GM11168 (cell line): ENCODE results near the gene CORO7.

Source experiments
- in situ Hi-C: fragments of 300-500 bp; cut with MboI; formaldehyde crosslinking; loops from one replicate; pipeline ENCODE4 v1.12.0; 2022; ENCODE audit warnings: low sequenced_read_pairs; ENCODE audit not compliant: unreplicated experiment

Gene CORO7

DNA sequence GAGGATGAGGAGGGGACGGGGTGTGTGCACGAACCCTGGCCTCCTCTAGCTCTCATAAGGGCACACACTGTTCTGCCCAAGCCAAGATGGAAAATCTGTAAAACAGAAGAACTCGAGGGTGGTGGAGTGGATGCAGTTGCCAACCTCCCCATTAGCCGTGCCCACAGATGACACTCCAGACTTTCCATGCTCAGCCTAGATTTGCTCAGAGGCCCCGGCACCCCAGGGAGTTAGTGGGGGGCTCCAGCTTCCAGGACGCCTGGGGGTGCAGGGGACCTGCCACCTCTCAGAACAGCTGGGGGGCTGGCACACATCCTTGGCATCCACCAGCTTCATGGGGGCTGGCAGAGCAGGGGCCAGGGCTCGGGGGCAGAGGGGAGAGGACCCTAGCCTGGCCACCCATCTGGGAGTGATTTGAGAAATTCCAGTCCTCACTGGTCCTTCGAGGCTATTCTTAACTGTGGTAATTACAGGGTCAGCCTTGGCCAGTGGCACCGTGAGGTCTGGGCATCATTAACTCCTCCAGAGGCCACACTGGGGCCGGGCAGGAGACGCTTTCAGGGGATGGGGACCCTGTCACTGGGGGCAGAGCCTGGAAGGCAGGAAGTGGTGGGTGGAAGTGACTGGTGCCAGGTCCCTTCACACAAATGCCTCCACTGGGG, 30.5 kb downstream of the CORO7 start:
- in situ Hi-C loops = no loop called here

DNA sequence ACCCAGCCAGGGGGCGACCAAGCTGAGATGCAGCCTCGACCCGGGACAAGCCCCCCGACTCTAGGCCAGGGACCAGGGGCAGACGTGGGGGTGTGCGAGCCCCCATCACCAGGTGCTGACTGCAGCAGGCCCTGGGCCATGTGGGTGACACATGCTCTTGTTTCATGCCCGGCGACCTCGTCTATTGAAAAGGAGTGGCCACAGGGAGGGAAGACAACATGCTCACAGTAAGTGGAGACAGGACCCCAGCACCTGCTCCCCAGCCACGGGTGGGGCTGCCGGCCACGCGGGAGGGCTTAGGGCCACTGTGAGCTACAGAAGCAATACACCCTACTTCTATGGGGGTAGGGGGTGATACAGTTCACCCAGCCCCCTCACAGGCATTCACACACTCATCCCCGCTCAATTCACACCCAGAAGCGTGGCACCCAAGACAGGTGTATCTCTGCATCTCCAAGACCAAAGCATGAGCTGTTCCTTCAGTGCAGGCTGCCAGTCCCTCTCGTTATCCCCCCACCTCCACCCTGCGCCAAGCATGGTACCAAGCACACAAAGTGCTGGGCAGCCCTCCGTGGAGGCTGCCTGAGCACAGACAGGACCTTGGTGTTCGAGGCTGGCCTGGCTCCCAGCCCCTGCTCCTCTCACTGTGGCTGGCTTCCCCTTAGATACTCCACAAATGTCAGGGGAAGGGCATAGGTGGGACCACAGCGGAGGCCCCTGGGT, 31.2 kb downstream of the CORO7 start:
- in situ Hi-C loops = no loop called here

DNA sequence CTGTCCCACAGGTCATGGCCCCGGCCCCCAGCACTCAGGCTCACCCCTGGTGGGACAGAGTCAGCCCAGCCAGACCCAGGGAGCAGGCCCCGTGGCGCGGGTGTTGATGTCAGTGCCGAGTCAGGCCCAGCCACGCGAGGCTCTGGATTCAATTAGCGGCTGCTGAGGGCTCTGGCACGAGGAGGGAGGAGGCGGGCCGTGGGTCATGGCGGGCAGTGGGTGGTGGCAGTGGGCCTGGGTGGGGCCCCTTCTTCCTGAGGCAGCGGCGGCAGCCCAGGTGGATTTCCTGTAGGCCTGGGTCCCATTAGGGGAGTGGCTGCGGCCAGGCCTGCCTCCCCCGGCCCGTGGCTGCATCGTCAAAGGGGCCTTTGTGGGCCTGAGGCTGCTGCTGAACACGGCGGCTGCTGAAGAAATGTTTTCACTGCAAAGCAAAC, 31.9 kb downstream of the CORO7 start:
- in situ Hi-C loops = no loop called here

DNA sequence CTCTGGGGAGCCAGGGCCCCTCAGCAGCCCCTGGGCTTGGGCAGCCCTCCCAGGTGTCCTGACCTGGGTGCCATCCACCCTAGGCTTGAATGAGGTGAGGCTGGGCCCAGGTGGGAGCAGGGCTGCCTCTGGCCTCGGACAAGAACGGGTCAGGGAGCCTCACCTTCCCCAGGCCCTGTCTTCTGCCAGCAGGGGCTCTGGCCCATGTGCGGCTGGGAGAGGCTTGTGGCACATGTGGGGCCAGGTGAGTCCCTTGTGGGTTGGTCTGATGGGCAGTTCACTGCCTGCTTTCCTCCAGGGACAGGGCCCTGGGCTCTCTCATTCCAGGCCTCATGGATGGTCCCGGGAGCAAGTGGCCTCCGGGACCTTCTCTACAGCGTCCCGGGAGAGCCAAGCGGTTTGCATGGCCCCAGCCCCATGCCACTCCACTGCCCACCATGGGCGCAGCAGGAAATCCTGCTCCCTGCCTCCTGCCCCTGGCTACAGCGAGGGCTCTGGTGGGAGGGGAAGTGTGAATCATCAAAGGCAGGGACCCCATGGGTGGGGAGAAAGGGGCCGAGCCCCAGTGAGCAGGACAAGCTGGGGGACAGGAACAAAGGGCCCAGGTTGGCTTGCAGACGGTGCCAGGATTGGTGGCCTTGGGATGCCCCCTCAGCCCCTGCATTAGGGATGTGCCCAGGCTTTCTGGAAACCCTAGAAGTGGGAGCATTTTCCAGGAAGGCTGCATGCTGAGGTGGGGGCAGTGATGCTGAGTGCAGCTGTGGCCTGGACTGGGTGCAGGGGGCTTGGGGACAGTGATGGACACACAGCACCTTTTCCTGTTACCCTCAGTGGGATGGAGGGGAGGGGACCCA, 32.6 kb downstream of the CORO7 start:
- in situ Hi-C loops = no loop called here

DNA sequence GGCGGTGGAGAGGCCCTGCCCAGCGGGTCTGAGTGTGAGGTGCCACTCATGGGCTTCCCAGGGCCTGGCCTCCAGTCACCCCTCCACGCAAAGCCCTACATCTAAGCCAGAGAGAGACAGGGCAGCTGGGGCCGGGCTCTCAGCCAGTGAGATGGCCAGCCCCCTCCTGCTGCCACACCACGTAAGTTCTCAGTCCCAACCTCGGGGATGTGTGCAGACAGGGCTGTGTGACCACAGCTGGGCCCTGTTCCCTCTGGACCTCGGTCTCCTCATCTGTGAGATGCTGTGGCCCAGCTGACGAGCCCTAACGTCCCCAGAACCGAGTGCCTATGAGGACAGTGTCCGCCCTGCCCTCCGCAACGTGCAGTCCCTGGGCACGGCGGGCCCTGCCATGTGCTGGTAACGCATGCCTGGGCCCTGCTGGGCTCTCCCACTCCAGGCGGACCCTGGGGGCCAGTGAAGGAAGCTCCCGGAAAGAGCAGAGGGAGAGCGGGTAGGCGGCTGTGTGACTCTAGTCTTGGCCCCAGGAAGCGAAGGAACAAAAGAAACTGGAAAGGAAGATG, 33.5 kb downstream of the CORO7 start:
- in situ Hi-C loops = no loop called here

DNA sequence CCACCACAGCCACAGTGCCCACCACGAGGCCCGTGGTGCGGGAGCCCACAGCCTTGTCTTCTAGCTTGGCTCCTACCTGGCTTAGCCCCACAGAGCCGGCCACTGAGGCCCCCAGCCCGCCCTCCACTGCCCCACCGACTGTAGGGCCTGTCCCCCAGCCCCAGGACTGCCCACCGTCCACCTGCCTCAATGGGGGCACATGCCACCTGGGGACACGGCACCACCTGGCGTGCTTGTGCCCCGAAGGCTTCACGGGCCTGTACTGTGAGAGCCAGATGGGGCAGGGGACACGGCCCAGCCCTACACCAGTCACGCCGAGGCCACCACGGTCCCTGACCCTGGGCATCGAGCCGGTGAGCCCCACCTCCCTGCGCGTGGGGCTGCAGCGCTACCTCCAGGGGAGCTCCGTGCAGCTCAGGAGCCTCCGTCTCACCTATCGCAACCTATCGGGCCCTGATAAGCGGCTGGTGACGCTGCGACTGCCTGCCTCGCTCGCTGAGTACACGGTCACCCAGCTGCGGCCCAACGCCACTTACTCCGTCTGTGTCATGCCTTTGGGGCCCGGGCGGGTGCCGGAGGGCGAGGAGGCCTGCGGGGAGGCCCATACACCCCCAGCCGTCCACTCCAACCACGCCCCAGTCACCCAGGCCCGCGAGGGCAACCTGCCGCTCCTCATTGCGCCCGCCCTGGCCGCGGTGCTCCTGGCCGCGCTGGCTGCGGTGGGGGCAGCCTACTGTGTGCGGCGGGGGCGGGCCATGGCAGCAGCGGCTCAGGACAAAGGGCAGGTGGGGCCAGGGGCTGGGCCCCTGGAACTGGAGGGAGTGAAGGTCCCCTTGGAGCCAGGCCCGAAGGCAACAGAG, 34.2 kb downstream of the CORO7 start:
- in situ Hi-C loops = no loop called here

DNA sequence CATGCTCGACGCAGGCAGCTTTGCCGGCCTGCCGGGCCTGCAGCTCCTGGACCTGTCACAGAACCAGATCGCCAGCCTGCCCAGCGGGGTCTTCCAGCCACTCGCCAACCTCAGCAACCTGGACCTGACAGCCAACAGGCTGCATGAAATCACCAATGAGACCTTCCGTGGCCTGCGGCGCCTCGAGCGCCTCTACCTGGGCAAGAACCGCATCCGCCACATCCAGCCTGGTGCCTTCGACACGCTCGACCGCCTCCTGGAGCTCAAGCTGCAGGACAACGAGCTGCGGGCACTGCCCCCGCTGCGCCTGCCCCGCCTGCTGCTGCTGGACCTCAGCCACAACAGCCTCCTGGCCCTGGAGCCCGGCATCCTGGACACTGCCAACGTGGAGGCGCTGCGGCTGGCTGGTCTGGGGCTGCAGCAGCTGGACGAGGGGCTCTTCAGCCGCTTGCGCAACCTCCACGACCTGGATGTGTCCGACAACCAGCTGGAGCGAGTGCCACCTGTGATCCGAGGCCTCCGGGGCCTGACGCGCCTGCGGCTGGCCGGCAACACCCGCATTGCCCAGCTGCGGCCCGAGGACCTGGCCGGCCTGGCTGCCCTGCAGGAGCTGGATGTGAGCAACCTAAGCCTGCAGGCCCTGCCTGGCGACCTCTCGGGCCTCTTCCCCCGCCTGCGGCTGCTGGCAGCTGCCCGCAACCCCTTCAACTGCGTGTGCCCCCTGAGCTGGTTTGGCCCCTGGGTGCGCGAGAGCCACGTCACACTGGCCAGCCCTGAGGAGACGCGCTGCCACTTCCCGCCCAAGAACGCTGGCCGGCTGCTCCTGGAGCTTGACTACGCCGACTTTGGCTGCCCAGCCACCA, 35.1 kb downstream of the CORO7 start:
- in situ Hi-C loops = no loop called here

DNA sequence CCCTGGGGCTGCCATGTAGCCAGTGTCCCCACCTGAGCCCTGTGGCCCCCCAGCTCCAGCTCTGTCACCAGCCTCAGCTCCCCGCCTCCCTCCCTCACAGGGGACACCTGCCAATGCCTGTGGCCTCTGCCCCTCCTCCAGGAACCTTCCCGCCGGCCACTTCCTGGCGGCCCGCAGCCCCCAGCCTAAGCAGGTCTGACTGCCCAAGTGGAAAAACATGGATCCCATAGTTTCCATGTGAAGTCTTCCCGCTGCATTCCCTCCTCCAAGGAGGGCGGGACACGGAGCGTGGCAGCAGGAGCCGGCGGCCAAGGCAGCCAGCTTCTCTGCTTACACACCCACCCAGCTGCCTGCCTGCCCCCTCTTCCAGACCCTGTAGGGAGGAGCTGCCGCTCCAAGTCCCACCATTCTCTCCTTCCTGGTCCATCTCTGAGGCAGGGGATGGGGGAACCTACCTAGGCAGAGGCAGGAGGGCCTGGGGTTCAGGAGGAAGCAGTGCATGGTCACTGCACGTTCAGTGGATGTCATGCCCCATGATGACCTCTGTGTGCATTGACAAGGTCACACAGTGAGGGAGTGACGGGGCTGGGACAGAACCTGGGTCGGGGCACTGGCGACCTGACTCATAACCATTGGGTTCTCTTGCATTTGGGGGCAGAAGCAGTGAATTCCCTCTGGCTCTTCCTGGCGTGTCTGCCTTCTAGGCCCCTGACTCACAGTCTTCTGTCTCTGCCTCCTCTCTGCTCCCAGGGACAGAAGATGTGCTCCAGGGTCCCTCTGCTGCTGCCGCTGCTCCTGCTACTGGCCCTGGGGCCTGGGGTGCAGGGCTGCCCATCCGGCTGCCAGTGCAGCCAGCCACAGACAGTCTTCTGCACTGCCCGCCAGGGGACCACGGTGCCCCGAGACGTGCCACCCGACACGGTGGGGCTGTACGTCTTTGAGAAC, 36.0 kb downstream of the CORO7 start:
- in situ Hi-C loops = no loop called here

DNA sequence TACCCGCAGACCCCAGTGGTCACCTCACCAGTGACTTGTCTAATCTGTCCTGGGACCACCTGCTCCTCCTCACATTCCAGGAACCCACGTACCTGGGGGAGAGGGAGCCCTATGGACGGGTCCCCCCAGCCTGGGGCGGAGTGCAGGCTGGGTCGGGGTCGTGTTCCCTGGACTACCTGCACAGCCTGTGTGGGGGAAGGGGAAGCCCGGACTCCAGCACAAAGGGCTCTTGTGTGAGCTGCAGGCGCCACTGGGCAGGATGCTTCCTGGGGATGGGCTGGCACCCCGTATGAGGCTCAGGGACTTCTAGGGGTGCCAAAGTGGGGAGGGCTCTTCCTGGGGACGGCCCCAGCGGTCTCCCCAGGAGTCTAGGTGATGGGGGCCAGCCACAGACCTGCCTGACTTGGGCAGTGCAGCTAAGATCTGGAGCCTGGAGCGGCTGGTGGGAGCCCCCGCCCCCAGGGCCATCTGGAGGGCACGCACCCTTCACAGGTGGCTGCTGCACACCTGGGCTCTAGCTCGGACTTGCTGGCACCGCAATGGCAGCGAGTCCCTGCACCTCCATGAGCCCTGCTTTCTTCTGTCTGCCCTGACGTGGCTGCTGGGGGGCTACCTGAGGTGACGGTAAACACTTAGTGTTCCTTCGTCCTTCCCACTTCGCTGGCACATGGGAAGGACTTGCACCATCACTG, 37.3 kb downstream of the CORO7 start:
- in situ Hi-C loops = no loop called here

DNA sequence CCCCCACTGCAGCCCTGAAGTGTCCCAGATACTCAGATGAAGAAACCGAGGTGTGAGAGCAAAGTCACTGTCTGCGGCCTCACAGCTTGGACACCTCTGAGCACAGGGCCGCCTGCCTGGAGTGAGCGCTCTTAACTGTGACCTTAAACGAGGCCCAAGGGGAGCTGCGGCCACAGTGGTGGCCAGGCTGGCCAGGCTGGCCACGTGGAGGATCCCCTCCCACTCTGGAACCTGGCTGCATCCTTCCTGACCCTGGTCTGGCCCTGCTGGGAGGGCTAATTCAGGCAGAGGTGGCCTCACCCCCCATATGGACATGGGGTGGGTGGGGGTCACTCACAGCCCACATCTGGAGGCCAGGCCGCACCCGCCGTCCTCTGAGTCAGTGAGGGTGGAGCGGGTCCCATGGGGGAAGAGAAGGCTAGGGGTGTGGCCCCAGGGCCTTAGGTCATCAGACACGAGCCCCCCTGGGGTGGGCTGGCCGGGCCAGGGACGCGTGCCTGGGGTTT, 38.2 kb downstream of the CORO7 start:
- in situ Hi-C loops = no loop called here

DNA sequence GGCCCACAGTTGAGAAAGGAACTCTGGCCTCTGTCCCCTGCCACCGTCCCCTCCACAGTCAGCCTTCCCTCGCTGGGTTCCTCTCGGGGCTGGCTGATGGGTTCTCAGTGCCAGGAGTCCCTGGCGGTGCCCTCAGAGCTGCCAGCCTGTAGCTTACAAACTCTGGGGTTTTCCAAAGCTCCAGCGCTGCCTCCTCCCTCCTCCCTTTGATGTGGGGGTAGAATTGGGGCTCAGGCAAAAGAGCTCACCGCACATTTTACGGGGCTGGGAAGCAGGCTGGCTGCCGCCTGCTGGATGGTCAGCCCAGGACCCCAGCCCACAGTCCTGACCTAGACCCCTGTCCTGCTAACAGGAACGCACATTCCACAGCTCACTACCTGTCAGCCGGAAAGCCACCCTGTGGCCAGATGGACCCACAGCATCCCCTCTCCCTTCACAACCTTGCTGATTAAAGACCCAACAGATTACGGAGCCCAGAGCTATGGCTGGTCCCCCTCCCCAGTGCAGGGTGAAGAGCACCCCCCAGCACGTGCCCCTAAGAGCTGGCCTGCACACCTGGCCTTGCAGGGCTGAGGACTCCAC, 38.7 kb downstream of the CORO7 start:
- in situ Hi-C loops = no loop called here

DNA sequence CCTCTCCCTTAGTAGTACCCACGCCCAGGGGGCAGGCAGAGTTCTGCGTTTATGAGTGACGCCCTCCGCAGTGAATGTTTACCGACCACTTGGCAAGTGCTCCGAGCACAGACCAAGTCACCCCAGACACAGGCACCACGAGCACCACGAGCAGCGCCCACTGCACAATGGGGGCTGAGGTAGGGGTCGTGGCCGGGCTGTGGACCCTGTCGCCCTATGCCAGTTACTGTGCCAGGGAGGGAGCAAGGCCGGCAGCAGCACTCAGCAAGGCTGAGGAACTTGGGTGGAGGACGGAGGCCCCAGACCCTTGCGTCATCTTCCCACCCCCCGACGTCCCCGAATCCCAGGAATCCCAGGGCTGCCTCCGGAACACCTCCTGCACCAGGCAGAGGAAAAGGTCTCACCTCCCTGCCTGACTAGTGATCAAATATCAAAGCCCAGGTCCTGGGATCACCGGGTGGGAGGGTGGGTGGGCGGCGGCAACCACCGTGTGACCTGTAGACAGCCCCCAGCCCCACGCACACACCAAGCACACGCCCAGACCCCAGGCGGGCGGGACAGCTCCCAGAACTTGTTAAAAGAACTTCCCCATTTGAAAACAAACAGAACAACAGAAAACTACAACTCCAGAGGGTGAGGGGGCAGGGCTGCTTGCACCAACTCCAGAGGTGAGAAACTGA, 39.4 kb downstream of the CORO7 start:
- in situ Hi-C loops = no loop called here

DNA sequence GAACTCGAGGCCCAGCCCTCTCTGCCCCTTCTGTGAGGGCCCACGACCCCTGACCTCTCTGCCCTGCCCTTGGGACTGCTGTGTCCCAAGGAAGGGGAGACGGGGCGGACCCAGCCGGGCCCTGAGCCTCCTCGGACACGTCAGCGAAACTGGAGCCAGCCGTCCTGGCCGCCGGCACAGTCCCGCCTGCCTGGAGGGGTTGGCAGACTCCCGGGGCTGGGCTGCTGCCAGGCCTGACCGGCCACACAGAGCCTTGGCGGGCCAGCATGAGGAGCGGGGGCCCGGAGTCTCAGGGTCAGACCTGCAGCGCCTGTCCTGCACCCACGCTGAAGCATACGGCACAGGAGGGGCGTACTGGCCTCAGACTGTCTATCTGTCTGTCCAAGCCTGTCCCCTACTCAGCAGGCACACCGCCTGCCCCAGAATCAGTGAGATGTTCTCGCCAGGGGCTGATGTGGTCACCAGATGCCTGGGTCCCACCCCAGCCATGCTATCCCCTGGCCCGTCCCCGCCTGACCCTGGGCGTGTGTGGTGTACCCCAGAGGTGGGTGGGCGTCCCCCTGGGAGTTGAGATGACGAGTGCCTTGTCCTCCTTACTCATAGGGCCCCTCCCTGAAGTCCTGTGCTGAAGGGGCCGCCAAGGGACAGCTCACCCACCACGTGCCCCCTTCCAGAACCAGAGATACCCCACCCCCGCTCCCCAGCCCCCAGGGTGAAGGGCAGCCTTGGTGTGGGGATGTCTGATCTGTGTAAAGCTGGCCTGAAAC, 40.1 kb downstream of the CORO7 start:
- in situ Hi-C loops = no loop called here

DNA sequence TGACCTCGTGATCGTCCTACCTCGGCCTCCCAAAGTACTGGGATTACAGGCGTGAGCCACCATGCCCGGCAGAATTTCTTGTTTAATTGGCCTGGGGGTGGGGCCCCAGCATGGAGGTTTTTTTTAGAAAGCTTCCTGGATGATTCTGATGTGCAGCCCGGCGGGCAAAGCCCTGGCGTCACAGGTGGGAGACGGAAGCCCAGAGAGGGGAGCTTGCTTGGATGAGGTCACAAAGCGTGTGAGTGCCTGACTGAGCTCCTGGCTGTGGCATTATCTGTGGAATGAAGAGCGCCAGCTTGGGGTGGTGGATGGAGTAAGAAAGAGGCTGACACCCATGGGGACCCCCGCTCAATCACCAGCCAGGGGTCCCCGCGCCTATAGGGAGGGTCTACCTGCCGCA, 40.7 kb downstream of the CORO7 start:
- in situ Hi-C loops = no loop called here

DNA sequence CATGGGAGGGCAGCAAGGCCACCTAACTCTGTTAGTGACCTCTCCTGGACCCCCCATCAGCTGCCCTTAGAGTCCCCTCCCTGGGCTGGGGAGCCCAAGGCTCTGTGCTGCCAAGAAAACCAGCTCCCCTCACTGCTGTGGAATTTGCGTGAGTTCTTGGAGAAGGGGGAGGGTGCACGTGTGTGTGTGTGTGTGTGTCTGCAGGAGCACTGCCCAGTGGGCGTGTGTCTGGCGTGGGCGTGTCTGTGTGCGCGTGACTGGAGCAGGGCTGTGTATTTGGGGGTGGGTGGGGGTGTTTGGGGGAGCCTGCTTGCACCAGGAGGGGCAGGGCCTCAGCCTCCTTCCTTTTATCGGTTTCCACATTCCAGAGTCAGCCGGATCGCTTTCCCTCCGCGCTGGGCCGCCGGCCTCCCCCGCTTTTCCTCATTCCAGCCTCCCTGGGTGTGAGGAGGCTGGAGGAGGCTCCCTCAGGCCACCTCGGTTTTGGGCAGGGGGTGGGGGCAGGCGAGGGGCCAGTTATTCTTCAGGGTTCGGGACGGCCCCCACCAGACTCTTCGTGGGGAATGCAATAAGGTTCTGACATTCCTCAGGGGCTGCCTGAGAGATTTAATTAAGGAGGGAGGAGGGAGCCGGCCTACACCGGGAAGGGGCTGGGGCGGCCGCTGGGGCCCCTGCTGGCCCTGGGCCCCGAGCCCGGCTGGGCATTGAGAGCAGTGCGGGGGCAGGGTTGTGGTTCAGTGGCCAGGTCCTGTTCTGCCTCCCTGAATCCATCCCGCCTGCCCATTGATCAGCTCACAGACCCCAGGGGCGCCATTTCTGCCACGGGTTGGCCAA, 42.3 kb downstream of the CORO7 start:
- in situ Hi-C loops = no loop called here
